HG03460 (cell line): ENCODE data around the gene AGO4.
A peak's percentile ranks its signal among the peaks of the same experiment; 100 is the strongest.
"Not testable (repeated sequence)": the region's sequence is repeated elsewhere in the genome, so short reads cannot be mapped to it uniquely, and the experiment has no call there.

Source experiments
- ATAC-seq: cut with Tn5 transposase; IDR thresholded peaks from one replicate; pipeline ENCODE4 v1.9.1; 2021; ENCODE audit not compliant: unreplicated experiment

The AGO4 gene

DNA sequence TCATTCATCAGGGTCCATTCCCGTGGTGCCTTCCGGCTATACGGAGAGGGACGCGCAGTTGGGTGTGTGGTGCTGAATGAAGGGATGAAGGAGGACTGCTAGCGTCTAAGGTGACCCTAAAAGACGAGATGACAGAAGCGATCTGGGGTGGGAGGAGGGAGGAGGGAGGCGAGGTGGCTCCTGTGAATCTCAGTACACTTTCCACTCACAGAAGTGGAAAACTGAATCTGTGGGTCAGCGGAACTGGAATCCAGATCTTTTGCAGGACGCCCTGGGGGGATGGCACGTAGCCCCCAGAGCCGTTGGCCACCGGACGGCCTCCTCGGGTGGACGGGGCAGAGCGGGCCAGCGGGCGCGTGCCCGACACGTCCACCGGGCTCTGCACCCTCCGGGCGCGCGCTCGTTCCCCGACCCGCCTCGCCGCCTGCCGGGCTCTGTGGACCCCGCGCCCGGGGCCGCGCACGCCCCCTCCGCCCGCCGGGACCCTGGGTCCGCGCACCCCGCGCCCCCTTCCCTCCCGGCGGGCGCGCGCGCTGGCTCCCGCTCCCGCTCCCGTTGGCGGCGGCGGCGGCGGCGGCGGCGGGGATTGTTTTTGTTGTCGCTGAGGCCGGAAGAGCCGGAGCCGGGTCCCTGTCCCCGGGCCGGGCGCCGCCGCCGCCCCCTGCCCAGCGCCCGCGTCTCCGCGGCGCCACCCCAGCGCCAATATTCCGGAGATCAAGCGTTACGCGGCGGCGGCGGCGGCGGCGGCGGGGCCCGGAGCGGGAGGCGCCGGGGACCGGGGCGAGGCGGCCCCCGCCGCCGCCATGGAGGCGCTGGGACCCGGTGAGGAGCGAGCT lies at the start of gene AGO4:
AGO4 (plus strand) TSS at position 403 of the 836 bp plus-strand sequence; CDS start at position 804, 401 bp downstream.
- no peak for ATAC-seq

DNA sequence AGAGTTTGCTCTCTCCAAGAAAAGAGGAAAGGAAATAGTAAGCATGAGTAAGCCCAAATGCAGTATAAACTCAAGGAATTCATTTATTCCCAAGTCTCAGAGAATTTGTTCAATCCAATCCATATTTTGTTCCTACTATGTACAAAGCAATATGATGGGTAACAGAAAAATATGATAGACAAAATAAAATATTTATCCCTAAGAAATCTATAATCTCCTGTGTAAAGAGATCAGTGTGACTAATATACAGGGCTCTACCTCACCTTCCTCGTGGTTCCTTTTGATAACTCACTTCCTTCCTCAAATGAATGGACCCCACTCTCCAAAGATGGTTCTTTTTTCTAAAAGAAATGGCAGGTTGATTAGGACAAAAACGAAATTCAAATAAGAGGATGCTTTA lies 45.7 kb upstream of the AGO4 start:
- ATAC-seq, result no peak

DNA sequence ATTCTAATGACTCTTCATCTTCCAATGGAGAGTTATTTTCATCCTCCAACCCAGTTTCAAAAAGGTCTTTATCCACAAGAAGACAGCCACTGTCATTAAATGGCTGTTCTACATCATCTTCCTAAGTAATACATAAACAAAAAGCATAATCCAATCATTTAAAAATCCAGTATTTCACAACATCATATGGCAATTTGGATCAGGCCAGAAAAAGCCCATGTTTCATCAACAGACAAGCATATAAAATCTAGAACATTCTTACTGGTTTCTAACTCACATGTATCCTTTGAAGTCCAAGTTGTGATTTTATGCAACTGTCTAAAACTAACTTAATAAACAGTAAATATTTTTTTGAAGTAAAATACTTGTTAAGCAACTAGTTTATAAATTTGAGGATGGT lies 44.6 kb upstream of the AGO4 start:
- no peak for ATAC-seq

DNA sequence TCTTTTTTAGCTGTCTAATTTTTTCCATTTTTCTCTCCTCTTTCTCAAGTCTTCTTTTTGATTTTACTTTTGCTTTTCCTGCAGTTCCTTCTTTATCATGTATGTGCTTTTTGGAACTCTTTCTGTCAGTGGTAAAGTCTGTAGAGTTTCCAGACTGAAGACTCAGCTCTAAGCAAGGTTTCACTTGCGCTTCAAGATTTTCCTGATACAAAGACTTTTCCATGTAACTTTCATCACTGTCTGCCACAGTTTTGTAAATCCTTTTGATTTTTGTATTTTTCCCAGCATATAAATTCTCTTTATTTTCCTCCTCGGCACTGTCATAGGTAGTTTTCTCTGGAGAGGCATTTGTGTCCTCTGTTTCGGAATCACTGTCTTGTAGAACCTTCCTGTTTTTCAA lies 43.5 kb upstream of the AGO4 start:
- no peak for ATAC-seq

DNA sequence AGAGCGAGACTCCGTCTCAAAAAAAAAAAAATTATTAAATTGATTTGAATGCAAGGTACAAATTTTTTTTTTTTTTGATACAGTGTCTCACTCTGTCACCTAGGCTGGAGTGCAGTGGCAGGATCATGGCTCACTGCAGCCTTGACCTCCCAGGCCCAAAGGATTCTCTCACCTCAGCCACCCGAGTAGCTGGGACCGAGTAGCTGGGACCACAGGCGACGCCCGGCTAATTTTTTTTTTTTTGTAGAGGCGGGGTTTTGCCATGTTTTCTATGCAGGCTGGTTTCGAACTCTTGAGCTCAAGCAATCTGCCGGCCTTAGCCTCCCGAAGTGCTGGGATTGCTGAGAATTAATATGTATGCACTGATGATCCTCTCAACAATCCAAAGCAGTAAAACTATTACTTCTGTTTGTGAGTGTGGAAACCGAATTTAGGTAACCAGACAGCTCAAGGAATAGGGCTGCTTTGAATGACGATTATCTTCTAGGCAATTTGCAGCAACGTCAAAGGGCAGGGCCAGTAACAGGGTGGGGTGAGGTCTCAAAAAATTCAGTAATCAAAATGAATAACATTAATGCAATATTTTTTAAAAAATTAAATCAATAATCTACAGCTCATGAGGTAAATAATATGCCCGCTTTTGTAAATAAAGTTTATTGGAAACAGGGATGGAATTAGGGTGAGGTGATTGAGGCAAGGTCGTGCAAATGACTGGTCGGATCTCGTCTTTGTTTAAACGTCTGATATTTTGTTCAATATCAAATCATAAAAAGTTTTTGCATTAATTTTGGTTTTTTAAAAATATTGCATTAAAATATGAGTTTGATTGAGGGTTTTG lies 39.2 kb upstream of the AGO4 start:
- no peak for ATAC-seq

DNA sequence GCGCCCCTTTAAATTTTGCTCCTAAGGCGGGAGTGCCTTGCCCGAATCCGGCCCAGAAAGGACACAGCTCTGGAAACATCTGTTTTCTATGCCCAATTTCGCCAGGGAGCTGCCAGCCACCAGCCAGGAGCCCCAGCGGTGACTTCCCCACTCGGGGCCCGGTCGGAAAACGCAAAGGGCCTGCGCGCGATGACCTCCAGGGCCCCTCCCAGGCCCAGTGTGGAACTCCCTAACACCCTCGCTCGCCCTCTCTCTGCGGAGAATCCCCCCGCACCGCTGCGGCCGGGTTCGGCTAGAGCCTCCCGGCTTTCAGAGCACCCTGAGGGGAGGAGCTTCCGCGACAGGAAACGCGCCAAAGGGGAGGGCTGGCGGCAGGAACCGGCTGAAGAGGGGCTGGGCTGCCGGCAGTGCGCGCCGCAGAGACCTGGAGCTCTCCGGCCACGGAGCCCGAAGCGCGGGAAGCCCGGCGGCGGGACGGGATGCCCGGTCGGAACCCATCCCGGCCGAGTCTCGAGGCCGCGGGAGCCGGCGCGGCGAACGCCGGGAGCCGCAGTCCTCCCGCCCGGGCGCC lies 38.5 kb upstream of the AGO4 start:
- peak; percentile 79 for ATAC-seq

DNA sequence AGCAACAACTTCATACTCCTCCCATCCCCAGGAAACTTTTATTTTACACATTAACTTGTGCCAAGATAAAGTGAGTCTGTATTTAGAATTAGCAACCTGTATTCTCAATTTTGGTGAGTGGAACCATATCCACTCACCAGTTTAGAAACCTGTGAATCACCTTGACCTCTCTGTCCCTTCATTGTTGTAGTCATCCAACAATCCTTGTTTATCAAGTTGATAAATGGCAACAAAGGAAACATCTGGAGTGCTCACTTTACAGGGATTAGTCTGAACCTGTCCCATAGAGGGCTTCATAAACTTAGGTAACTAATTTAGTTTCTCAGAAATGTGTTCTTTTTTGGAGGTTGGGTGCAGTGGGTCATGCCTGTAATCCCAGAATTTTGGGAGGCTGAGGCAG lies 34.1 kb upstream of the AGO4 start:
- no peak for ATAC-seq

DNA sequence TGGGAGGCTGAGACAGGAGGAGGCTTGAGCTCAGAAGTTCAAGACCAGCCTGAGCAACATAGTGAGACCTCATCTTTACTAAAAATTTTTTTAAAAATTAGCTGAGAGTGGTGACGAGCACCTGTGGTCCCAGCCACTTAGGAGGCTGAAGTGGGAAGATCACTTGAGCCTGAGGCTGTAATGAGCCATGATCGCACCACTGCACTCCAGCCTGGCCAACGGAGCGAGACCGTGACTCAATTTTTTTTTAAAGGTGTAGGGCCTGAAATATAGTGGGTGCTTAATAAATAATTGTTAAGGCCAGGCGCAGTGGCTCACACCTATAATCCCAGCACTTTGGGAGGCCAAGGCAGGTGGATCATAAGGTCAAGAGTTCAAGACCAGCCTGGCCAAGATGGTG lies 31.6 kb upstream of the AGO4 start:
- not testable (repeated sequence) for ATAC-seq

DNA sequence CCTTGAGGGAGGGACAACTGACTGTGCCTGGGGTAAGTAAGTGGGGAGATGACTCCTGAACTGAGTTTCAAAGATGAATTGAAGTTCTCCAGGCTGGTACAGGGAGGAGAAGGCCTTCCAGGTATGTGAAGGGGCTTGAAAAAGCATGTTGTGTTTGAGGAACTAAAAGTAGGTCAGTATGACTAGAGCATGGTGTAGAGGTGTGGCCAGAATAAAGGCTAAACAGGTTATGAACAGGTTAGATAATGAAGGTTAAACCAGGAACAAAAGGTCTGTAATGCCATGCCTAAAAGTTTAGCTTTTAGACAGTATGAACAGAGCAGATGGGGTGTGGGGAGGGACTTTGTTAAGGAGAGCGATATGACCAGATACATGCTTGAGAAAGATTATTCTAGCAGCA lies 30.7 kb upstream of the AGO4 start:
- ATAC-seq, result no peak

DNA sequence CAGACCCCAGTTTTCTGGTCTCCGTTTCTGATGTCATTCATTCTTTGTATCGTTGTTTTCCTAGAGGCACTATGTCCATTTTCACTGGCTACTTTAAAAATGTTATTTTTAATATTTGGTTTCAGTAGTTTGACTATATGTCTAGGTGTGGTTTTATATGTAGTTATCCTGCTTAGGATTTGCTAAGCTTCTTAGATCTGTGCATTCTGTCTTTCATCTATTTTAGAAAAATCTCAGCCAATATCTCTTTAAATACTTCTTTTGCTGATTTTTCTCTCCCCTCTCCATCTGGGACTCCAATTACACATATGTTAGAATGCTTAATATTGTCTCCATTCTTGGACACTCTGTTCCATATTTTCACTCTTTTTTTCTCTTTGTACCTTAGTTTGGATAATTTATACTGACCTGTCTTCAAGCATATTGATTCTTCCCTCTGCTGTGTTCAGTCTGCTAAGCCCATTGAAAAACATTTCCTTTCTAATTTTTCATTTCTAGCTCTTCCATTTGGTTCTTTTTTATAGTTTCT lies 24.7 kb upstream of the AGO4 start:
- ATAC-seq, result no peak

DNA sequence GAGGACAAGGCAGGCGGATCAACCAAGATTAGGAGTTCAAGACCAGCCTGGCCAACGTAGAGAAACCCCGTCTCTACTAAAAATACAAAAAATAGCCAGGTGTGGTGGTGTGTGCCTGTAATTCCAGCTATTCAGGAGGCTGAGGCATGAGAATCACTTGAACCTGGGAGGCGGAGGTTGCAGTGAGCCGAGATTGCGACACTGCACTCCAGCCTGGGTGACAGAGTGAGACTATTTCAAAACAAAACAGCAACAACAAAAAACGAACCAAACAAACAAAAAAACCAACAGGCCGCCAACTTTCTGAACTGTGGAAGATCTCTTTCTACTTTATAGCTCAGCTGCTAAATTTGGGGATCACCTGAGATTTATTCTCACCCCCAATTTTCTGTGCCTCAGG lies 23.5 kb upstream of the AGO4 start:
- not testable (repeated sequence) for ATAC-seq

DNA sequence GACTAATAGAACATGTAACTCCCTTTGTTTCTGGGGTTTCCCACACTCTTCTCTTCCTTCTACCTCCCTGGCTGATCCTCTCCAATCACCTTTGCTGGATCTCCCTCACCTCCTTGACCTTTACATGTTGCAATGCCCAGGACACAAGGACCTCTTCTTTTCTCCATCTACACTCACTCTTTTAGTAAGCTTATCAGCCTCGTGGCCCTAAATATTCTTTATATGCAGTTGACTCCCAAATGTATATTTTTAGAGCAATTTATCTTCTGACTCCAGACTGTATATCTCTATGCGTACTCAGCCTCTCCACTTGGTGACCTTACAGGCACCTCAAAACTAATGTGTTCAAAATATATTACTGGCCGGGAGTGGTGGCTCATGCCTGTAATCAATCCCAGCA lies 19.7 kb upstream of the AGO4 start:
- no peak for ATAC-seq

DNA sequence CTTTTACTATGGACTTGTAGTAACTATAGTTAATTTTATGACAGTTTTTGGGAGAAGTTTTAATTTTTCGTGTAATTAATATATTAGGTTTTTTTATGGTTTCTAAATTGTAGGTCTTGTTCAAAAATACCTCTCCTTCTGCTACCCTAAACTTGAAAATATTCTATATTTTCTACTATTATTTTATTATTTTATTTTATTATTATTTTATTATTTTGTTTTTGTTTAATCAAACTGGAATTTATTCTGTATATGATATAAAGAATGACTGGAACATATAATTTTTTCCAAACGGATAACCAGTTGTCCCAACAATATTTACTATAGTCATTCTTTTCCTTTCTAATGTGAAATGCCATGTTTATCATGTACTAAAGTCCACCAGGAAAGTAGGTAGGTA lies 17.1 kb upstream of the AGO4 start:
- ATAC-seq, result no peak

DNA sequence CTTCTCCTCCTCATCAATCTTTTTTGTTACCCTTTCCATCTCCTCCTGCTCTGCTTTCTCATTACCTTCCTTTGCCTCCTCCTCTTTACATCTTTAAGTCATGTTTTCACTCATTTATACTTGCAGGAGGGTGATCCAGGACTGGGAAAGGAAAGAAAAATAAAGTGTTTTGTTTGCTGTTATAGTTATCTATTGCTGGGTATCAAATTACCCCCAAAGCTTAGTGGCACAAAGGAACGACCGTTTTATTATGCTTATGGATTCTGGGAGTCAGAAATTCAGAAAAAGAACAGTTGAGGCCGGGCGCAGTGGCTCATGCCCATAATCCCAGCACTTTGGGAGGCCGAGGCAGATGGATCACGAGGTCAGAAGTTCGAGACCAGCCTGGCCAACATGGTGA lies 12.5 kb upstream of the AGO4 start:
- no peak for ATAC-seq

DNA sequence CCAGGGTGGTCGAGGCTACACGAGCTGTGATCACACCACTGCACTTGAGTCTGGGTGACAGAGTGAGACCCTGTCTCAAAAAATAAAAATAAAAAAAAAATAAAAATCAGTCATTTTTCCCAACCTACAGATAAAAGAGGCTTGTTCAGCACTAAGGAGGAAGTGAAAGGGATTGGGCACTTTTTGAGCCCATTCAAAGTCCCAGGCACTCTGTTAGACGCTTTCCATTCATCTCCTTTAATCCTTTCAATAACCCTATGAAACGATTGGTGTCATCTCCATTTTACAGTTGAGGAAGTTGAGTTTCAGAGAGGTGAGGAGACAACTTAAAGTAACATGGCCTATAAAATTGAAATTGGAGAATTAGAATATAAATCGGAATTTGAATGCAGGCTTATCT lies 10.4 kb upstream of the AGO4 start:
- ATAC-seq, result no peak

DNA sequence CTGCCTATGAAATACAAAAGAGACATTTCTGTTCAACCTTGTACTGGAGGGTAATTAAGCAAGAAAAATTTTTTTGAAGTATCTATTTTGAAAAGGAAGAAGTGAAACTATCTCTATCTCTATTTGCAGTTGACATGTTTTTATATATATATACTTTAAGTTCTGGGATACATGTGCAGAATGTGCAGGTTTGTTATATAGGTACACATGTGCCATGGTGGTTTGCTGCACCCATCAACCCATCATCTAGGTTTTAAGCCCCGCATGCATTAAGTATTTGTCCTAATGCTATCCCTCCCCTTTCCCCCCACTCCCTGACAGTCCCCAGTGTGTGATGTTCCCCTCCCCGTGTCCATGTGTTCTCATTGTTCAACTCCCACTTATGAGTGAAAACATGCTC lies 9.8 kb upstream of the AGO4 start:
- ATAC-seq, result not testable (repeated sequence)

DNA sequence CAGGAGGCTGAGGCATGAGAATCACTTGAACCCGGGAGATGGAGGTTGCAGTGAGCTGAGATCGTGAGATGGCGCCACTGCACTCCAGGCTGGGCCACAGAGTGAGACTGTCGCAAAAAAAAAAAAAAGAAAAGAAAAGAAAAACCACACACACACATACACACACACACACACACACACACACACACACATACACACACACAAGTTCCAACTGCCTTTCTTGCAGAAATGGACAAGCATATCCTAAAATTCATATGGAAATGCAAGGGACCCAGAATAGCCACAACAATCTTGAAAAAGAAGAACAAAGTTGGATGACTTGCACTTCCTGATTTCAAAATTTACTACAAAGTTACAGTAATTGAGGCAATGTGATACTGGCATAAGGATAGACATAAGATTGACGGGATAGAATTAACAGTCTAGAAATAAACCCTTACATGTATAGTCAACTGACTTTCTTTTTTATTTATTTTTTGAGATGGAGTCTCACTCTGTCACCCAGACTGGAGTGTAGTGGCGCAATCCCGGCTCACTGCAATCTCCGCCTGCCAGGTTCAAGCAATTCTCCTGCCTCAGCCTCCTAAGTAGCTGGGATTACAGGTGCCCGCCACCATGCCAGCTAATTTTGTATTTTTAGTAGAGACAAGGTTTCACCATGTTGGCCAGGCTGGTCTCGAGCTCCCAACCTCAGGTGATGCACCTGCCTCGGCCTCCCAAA lies 7.5 kb upstream of the AGO4 start:
- ATAC-seq, result not testable (repeated sequence)

DNA sequence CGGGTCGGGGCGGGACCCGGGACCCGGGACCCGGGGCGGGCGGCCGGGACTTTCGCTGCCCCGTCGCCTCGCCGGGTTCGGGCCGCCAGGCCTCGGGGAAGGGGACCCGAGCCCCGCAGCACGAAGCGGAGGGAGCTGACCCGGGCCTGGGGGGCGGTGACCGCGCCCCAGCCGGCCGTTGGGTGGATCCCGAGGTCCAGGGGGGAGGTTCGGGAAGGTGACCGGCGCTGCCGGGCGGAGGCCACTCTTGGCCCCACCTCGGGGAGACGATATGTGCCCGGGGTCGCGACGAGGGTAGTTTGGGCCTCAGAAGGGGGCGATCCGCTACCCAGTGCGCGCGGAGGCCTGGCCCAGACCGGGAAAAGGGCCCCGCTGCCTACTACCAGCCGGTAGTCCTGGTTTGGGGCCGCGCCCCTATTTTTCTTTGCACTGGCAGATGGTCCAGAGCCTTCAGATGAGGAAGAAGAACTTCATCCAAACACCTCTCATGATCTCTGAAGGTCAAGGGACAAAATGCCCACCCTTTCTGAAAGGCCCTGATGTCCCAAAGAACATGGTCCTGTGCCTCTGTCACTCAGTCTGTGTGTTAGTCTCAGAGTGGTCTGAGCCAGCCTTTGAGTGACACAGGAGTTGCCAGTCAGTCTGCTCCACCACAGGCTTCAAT lies 766 bp downstream of the AGO4 start:
- ATAC-seq, result no peak

DNA sequence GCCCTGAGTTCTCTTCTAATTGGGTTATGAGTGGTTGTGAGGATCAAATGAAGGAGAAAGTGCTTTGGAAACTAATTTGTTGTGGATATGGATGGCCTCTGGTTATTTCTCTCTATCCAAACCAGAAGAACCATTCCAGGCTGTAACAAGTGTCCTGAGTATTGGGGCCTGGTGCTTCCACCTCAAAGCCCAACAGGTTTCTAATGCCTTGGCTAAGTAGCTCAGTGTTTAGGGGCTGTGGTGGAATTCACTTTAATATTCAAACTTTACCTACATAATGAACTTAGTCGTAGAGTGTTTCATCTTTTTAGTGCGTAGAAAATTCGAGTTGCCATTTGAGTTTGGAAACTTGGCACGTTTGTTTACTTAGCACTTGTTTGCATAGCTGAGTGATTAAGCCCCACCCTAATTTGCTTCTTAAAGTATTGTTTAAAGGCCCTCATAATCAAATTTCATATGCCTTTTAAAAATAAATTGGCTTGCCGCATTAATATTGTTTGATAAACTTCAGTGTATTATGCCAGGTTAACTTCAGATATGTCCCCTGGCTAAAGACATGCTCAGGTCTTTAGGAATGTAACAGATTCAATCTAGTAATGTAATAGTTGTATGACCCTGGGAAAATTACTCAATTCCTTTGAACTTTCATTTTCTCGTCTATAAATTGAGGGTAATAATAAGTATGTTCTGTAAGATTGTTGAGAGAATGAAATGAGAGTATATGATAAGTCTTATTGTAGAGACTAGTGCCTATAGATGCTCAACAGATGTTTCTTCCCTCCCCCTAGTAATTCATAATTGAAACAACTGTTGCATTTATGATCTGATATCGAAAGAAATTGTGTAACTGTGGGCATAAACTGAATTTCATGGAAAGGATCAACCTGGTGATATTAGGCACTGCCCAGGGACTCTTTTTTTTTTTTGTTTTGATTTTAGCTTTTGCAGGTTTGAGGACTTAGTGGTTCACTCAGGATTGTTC lies 1.6 kb downstream of the AGO4 start:
- ATAC-seq, result no peak
